DND-41 (cell line): ENCODE data around the gene LTB4R2.

Source experiments
- ATAC-seq: fragments of 200-7000 bp; cut with Tn5 transposase; 3 replicates; pipeline ENCODE4 v1.9.1; 2021; ENCODE audit warnings: low read depth; ENCODE audit not compliant: insufficient read depth
- DNase-seq: peaks from one replicate; pipeline ENCODE4 v3.0.0-alpha.2; 2020
- H2AFZ ChIP-seq: 2 replicates; pipeline ENCODE4 v1.6.0; 2012; ENCODE audit warnings: low read depth, low read length
- H3K27ac ChIP-seq: 2 replicates; pipeline ENCODE4 v1.5.1; 2012; ENCODE audit warnings: low read length, inconsistent platforms
- H3K27me3 ChIP-seq: fragments of 200-600 bp; sonication (generic); 2 replicates; pipeline ENCODE4 v1.6.0; 2012; ENCODE audit warnings: low read length, mild to moderate bottlenecking, inconsistent platforms; ENCODE audit not compliant: insufficient read depth, poor library complexity
- H3K36me3 ChIP-seq: 2 replicates; pipeline ENCODE4 v1.5.1; 2012; ENCODE audit warnings: low read length, inconsistent platforms; ENCODE audit not compliant: insufficient read depth
- H3K4me1 ChIP-seq: 2 replicates; pipeline ENCODE4 v1.5.1; 2012; ENCODE audit warnings: mild to moderate bottlenecking, low read length; ENCODE audit not compliant: insufficient read depth
- H3K4me2 ChIP-seq: 2 replicates; pipeline ENCODE4 v1.6.0; 2012; ENCODE audit warnings: mild to moderate bottlenecking, moderate library complexity, low read length, inconsistent platforms; ENCODE audit not compliant: insufficient read depth
- H3K4me3 ChIP-seq, 2 experiments: fragments of 200-600 bp in 1 of 2; shearing (Covaris generic) in 1 of 2; 2 replicates each; pipeline ENCODE4 v1.5.1; 2012 to 2016; ENCODE audit warnings: inconsistent platforms in 2 of 2, low read length in 2 of 2, mild to moderate bottlenecking in 2 of 2, low read depth in 1 of 2, moderate library complexity in 1 of 2
- H3K79me2 ChIP-seq: 2 replicates; pipeline ENCODE4 v1.6.0; 2012; ENCODE audit warnings: low read length, inconsistent platforms; ENCODE audit not compliant: insufficient read depth
- H3K9ac ChIP-seq: 2 replicates; pipeline ENCODE4 v1.6.0; 2012; ENCODE audit warnings: low read depth, mild to moderate bottlenecking, inconsistent platforms, low read length, moderate library complexity
- H3K9me3 ChIP-seq: 2 replicates; pipeline ENCODE4 v1.5.1; 2012; ENCODE audit warnings: low read length, moderate library complexity, mild to moderate bottlenecking, inconsistent platforms; ENCODE audit not compliant: insufficient read depth, severe bottlenecking
- H4K20me1 ChIP-seq: 2 replicates; pipeline ENCODE4 v1.6.0; 2012; ENCODE audit warnings: low read length; ENCODE audit not compliant: insufficient read depth
- EZH2 ChIP-seq: IDR thresholded peaks from 3 replicates; pipeline ENCODE4 v1.6.1; 2012; ENCODE audit warnings: borderline replicate concordance, low read depth, mild to moderate bottlenecking, moderate library complexity, low read length, inconsistent platforms; ENCODE audit not compliant: severe bottlenecking
- TF ChIP-seq, protein P1 (sequence below): IDR thresholded peaks from 2 replicates; pipeline ENCODE4 v1.5.1; 2012; ENCODE audit warnings: borderline replicate concordance, low read length, moderate library complexity, mild to moderate bottlenecking; ENCODE audit not compliant: poor library complexity, severe bottlenecking; ENCODE audit errors: extremely low read depth

Gene LTB4R2

DNA sequence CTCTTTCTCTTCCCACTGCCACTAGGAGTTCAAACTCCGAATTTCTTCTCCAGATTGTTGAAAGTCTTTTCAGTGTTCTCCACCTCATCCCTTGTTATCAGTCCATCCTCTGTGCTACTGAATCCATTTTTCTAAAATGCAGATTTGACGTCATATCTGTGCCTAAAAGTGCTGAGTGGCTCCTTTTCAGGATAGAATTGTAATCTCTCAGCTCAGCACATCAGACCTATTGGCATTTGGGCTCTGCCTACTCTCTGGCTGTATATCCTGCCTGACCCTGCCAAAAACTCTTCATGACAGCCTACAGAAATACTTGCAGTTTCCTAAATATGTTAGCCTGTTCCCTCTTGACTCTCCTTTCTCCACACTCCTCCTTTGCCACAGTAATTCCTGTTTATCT, 37.5 kb upstream of the LTB4R2 start:
- Histone ChIP-seq H3K27ac (no peak overlapping the region), H3K36me3 (peaks cover 4% of the 10 kb centered on the region; the same call in 1 of the 2 replicates), H3K4me1 (peaks cover 27% of the 10 kb centered on the region), H4K20me1 (no peaks in the 10 kb centered on the region), H3K9me3 (no peaks in the 10 kb centered on the region), H3K79me2 (peaks cover 6% of the 10 kb centered on the region; the same call in 1 of the 2 replicates), H3K4me3 (no peak overlapping the region), H3K27me3 (no peaks in the 10 kb centered on the region), H2AFZ (no peak overlapping the region), H3K4me2 (peak overlapping the region; percentile 90; the same call in 1 of the 2 replicates), H3K9ac (peak overlapping the region; percentile 95; the same call in 1 of the 2 replicates)
- no peak for ATAC-seq
- no peak for DNase-seq
- TF ChIP-seq EZH2, result no peak
- TF ChIP-seq, protein P1, sequence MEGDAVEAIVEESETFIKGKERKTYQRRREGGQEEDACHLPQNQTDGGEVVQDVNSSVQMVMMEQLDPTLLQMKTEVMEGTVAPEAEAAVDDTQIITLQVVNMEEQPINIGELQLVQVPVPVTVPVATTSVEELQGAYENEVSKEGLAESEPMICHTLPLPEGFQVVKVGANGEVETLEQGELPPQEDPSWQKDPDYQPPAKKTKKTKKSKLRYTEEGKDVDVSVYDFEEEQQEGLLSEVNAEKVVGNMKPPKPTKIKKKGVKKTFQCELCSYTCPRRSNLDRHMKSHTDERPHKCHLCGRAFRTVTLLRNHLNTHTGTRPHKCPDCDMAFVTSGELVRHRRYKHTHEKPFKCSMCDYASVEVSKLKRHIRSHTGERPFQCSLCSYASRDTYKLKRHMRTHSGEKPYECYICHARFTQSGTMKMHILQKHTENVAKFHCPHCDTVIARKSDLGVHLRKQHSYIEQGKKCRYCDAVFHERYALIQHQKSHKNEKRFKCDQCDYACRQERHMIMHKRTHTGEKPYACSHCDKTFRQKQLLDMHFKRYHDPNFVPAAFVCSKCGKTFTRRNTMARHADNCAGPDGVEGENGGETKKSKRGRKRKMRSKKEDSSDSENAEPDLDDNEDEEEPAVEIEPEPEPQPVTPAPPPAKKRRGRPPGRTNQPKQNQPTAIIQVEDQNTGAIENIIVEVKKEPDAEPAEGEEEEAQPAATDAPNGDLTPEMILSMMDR, result no peak

DNA sequence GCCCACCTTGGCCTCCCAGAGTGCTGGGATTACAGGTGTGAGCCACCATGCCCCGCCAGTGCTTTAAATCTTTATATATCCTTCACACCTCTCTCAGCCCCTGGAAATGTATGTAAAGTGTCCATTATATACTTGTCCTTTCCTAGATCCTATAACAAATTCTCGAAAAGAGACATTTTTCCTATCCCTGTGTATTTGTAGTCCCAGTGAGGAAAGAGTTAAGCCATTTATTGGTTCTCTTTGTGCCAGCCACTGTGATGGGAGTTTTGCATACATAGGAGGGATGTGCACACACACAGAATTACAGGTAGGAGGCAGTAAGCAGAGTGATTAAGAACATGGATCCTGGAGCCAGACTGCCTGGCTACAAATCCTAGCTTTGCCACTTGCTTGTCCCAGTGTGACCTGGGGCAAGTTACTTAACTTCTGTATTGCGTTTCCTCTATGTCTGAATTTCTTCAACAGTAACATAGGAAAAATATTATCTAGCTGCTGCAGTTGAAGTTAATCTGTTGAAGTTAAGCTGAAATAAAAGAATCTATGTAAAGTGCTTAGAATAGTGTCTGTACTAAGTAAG, 36.4 kb upstream of the LTB4R2 start:
- ATAC-seq, result no peak
- no peaks in the 10 kb centered on the region for H4K20me1 ChIP-seq
- H3K4me2 ChIP-seq, result no peak overlapping the region
- DNase-seq, result no peak
- TF ChIP-seq, protein P1, result peak; percentile 17
- TF ChIP-seq EZH2, result no peak
- H2AFZ ChIP-seq, result no peak overlapping the region
- H3K36me3 ChIP-seq, result no peaks in the 10 kb centered on the region
- H3K9ac ChIP-seq, result no peak overlapping the region
- no peaks in the 10 kb centered on the region for H3K9me3 ChIP-seq
- H3K27ac ChIP-seq, result no peak overlapping the region
- H3K4me1 ChIP-seq, result peaks cover 27% of the 10 kb centered on the region
- H3K27me3 ChIP-seq, result no peaks in the 10 kb centered on the region
- H3K4me3 ChIP-seq, result no peak overlapping the region
- peaks cover 6% of the 10 kb centered on the region; the same call in 1 of the 2 replicates for H3K79me2 ChIP-seq

DNA sequence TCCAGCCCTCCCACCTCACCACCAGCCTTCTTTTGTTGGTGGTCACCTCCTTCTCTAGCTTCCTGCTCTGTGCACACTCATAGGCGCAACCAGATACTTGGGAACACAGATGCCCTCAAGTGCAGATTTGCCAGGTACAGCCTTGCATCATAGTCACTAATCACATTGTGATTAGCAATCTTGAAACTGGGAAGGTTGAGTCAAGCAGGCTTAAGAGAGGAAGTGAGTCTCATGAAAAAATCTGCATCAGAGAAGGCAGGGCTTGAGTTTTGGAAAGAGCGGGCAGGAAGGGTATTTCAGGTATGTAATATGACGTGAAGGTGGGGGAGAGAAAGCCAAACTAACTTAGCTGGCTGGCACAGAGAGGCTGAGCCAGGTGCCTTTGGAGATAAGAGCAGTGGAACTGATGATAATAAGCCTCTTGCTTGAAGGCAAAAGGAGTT, 35.8 kb upstream of the LTB4R2 start:
- Histone ChIP-seq H3K79me2 (peaks cover 6% of the 10 kb centered on the region; the same call in 1 of the 2 replicates), H3K27ac (no peak overlapping the region), H3K27me3 (no peaks in the 10 kb centered on the region), H3K36me3 (no peaks in the 10 kb centered on the region), H3K4me1 (peaks cover 27% of the 10 kb centered on the region), H3K9me3 (no peaks in the 10 kb centered on the region), H3K4me2 (no peak overlapping the region), H3K4me3 (no peak overlapping the region), H4K20me1 (no peaks in the 10 kb centered on the region), H3K9ac (no peak overlapping the region), H2AFZ (no peak overlapping the region)
- no peak for DNase-seq
- TF ChIP-seq EZH2, result no peak
- TF ChIP-seq, protein P1, result no peak
- ATAC-seq, result no peak
